ENCODE results near the gene ASB3.

- TF ChIP-seq ZNF423 (tag by site-specific recombination; IDR thresholded peaks at IDR 0.05), result no peak
- no peak for TF ChIP-seq ZNF837 (tag by site-specific recombination; IDR thresholded peaks at IDR 0.05)
- TF ChIP-seq, protein P1, sequence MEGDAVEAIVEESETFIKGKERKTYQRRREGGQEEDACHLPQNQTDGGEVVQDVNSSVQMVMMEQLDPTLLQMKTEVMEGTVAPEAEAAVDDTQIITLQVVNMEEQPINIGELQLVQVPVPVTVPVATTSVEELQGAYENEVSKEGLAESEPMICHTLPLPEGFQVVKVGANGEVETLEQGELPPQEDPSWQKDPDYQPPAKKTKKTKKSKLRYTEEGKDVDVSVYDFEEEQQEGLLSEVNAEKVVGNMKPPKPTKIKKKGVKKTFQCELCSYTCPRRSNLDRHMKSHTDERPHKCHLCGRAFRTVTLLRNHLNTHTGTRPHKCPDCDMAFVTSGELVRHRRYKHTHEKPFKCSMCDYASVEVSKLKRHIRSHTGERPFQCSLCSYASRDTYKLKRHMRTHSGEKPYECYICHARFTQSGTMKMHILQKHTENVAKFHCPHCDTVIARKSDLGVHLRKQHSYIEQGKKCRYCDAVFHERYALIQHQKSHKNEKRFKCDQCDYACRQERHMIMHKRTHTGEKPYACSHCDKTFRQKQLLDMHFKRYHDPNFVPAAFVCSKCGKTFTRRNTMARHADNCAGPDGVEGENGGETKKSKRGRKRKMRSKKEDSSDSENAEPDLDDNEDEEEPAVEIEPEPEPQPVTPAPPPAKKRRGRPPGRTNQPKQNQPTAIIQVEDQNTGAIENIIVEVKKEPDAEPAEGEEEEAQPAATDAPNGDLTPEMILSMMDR (tag by site-specific recombination; IDR thresholded peaks at IDR 0.05), result no peak
Measured at GRCh38 chr2:53654396-53654795, 132.4 kb downstream of the ASB3 start.

All from HEK293 (cell line).